ENCODE data around the gene PNPO. TPM values are rescaled to one million over a fixed set of nuclear protein-coding genes. Genes with fewer than 3 reads are reported as not detected.

Gene PNPO
- total and polyA plus RNA-seq, 2 of the 4 experiments (the other 2 are of a cell fraction): 13.9 to 34.1 TPM

DNA sequence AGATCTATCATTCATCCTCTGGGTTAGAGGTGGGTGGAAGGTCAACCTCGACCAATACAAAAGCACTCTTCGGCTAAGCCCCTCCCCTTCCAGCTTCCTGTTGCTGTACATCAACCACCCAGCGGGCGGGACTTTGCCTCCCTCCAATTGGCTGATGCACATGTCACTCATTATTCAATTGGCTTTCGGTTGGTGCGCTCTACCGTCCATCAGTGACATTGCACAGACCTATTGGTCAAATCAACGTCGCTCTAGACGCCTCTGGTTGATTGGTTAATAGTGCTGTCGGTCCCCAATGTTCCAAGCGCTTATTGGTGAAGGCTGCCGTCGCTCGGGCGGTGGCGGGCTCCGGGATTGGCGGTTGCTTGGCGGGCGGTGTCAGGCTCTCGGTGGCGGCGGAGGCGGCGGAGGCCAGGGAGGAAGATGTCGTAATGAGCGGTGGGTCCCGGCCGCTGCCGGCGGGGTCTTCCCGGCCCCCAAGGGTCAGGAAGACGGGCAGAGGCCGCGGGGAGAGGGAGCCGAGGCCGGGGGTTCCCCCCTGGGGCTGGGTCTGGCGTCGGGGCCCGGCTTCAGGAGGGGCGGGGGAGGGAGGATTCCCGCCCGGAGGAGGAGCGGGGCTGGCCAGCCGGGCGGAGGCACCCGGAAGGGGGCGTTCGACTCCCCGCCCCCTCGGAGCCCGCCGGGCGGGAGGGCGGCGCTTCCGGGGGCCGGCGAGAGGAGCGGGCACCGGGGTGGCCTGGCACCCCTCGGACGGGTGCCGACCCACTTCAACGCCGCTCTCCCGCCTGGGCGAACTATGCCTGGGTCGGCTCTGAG lies 45.3 kb upstream of the PNPO start, which contains the start of gene SP2 (continued):
- TF ChIP-seq CTCF (conservative IDR thresholded peaks at IDR 0.05; ENCODE audit: low read depth, low read length): no peak
